ENCODE measurements around the gene RNF126.

DNA sequence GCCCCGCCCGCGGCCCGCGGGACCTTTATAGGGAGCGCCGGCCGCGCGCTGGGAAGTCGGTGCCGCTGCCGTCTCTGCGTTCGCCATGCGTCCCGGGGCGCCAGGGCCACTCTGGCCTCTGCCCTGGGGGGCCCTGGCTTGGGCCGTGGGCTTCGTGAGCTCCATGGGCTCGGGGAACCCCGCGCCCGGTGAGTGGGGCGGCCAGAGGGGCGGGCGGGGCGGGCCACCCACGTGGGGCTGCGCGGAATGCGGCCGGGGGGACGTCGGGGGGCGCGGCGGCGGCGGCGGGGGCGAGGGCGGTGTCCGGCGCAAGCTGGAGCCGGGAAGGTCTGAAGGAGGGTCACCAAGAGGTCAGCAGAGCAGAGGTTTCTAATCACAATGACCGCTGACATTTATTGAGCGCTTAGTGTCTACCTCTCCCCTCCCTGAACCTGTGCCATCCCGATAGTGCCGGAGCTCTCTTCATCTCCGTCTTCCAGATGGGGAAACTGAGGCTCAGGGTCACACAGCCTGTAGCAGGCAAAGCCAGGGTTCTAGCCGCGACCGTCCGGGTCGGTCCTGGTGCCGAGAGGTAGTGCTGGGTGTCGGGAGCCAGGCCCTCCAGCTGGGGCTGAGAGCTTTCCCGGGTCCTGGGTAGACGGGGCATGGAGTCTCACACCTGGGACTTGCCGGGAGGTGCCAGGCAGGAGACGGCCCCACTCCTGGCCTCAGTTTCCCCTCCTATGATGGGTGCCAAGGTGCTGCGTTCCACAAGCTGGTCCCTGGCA lies 13.5 kb upstream of the RNF126 start, which contains the start of gene FSTL3:
- TF ChIP-seq, protein P1, sequence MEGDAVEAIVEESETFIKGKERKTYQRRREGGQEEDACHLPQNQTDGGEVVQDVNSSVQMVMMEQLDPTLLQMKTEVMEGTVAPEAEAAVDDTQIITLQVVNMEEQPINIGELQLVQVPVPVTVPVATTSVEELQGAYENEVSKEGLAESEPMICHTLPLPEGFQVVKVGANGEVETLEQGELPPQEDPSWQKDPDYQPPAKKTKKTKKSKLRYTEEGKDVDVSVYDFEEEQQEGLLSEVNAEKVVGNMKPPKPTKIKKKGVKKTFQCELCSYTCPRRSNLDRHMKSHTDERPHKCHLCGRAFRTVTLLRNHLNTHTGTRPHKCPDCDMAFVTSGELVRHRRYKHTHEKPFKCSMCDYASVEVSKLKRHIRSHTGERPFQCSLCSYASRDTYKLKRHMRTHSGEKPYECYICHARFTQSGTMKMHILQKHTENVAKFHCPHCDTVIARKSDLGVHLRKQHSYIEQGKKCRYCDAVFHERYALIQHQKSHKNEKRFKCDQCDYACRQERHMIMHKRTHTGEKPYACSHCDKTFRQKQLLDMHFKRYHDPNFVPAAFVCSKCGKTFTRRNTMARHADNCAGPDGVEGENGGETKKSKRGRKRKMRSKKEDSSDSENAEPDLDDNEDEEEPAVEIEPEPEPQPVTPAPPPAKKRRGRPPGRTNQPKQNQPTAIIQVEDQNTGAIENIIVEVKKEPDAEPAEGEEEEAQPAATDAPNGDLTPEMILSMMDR (IDR thresholded peaks at IDR 0.05), result no peak
- TF ChIP-seq POLR2AphosphoS5 (IDR thresholded peaks at IDR 0.05; ENCODE audit: low read depth, low read length) (peak; percentile 52), SIN3A (IDR thresholded peaks at IDR 0.05; ENCODE audit: borderline replicate concordance, insufficient read depth, low read depth, low read length) (no peak)
- TF ChIP-seq, protein P2, sequence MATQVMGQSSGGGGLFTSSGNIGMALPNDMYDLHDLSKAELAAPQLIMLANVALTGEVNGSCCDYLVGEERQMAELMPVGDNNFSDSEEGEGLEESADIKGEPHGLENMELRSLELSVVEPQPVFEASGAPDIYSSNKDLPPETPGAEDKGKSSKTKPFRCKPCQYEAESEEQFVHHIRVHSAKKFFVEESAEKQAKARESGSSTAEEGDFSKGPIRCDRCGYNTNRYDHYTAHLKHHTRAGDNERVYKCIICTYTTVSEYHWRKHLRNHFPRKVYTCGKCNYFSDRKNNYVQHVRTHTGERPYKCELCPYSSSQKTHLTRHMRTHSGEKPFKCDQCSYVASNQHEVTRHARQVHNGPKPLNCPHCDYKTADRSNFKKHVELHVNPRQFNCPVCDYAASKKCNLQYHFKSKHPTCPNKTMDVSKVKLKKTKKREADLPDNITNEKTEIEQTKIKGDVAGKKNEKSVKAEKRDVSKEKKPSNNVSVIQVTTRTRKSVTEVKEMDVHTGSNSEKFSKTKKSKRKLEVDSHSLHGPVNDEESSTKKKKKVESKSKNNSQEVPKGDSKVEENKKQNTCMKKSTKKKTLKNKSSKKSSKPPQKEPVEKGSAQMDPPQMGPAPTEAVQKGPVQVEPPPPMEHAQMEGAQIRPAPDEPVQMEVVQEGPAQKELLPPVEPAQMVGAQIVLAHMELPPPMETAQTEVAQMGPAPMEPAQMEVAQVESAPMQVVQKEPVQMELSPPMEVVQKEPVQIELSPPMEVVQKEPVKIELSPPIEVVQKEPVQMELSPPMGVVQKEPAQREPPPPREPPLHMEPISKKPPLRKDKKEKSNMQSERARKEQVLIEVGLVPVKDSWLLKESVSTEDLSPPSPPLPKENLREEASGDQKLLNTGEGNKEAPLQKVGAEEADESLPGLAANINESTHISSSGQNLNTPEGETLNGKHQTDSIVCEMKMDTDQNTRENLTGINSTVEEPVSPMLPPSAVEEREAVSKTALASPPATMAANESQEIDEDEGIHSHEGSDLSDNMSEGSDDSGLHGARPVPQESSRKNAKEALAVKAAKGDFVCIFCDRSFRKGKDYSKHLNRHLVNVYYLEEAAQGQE (IDR thresholded peaks at IDR 0.05; ENCODE audit: insufficient read depth in 1 of 2, low read depth in 2 of 2, low read length in 1 of 2), result no peak

Measured in Panc1 (cell line).